ENCODE data around the gene NKX6-2. TPM values are rescaled to one million over a fixed set of nuclear protein-coding genes. Genes with fewer than 3 reads are reported as not detected.

Gene NKX6-2
- total RNA-seq, 1 experiment from 2014 or later: not detected

DNA sequence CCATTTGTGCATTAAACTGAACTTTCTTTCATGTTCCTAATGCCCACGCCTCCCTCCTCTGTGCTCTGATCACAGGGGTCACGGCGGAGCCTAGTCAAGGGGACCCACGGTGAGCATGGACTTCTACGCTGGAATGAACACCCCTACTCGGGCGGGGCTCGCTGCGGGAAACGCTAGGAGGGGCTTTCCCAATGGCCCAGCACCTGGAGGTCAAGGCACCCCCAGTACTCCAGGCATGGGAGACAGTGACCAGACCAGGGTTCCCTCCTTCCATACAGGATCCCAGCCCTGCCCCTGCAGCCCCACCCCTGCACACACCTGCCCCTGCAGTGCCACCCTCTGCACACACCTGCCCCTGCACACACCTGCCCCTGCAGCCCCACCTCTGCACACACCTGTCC is 27.1 kb upstream of the NKX6-2 start:
- DNase-seq (ENCODE audit: low read depth): no peak

GRCh38 chr10:132812520-132812919 is 26.6 kb upstream of the NKX6-2 start:
- DNase-seq (ENCODE audit: low read depth): no peak

- no peak for DNase-seq (ENCODE audit: low read depth)
These were observed 26.0 kb upstream of the NKX6-2 start for GRCh38 chr10:132811891-132812481.

DNA sequence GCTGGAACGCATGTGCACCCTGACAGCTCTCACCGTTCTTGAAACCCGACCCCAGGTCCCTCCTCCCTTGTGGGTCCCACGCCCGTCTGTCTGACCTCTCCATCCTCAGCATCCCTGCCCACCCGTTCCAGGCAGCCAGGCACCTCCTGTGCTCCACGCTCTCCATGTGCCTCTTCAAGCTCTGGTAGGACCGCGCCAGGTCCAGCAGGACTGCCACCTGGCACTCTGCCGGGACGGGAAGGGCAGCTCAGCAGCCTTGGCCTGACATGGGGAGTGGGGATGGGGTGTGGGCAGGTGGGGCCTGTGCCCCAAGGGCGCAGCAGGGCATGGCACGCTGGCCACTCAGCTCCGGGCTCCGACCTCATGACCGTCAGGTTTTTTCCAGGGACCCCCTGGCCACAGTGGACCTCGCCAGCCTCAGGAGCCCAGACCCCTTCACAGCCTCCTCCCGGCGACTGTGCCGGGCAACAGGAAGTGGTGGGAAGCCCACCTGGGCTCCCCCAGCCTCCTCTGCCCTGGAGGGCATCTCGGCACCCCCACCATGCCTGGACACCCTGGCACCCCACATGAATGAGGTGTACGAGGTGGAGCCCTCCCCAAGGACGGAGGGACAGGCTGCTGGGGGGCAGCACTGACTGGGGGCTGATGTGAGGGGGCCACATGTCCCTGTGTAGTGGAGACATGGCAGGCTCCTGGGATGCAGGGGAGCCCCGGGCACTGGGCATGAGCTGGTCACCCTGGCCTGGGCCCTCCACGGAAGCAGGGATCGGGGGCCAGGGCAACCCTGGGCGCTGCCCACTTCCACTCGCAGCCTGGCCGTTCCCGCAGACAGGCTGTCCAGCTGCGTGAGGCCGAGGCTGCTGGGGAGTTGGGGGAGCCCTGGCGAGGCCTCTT is 25.1 kb upstream of the NKX6-2 start:
- DNase-seq (ENCODE audit: low read depth): no peak

DNA sequence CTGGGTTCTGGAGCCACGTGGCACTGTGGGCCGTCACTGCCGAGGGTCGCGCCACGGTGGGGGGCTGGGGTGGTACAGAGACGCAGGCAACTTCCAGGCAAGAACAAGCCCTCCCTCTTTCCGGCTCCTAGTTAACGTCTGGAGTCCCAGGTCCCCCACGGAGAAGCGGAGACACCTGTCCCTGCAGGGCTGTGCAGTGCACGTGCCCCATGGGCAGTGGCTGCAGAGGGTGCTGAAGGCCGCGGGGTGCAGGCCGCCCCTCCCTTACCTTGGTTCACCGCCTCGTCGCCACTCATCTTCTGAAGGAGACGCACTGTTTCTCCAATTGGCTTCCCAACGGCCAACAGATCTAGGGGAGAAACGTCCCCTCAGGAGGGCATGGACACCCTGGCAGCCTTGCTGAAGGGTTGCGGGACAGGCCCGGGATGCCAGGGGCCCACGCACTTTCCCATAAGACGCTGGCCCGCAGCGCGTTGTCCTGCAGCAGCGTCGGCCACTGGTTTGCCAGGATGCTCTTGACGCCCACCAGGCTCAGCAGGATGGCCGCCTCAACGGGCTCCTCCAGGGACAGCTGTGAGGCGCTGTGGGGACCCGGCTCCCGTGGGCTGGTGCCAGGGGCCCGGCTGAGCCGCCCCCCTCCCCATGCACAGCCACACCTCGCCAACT is 24.3 kb upstream of the NKX6-2 start:
- DNase-seq (ENCODE audit: low read depth): no peak

- DNase-seq (ENCODE audit: low read depth): no peak
These were observed 23.5 kb upstream of the NKX6-2 start for GRCh38 chr10:132809232-132810140.

DNA sequence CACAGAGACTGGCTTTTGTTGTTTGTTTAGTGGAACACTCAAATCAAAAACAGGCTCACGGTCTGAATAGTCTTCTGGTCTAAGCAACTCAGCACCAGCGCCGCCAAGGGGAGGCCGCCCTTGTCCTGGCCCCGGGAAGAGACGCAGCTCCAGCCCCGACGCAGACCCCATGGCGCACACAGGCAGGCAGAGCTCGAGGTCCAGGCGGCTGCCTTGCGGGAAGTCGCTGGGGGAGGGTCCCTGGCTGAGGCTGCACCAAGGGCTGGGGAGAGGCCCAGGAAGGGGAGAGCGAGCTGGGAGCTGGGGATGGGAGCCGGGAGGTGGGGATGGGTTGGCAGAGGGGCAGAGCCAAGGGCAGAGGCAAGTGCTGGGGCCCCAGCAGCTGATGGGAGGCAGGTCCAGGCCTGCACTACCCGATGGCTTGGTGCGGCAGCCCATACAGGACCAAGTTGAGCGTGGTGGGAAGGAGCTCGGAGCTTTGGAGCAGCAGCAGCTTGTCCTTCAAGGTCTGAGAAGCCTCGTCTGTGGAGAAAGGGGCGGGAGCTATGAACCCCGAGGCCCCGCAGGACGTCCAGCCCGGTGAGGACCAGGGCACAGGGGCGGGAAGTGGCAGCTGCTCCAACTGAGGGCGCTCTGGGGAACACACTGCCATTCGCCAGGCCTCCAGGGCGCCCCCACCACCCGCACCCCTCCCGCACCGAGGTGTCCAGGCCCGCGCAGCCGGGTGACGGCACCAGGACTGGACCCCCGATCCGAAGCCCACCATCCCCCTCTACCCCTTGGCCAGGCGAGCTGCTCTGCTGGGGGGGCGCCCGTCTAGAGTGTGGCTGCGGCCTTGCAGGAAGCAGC is 22.7 kb upstream of the NKX6-2 start:
- DNase-seq (ENCODE audit: low read depth): no peak

DNA sequence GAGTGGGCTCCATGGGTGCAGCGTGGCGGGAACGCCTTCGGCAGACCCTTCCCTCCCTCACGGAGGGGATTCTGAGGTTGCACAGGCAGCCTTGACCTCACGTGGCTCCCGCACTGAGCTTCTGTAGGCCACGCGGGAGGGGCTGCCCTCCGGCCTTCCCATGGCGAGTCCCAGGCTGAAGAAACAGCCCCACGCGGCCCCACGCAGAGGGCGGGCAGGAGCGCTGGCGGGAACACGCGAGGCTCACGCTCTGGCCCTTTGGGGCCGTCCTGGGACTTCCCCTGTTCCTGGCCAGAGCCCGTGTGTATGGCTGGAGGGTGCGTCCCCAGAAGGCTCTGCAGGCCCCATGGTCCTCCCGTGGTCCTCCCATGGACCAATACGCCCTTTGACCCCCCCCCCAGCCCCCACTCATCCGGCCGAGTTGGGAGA is 21.7 kb upstream of the NKX6-2 start:
- DNase-seq (ENCODE audit: low read depth): no peak

GRCh38 chr10:132806561-132807003 is 20.6 kb upstream of the NKX6-2 start:
- DNase-seq (ENCODE audit: low read depth): no peak

DNA sequence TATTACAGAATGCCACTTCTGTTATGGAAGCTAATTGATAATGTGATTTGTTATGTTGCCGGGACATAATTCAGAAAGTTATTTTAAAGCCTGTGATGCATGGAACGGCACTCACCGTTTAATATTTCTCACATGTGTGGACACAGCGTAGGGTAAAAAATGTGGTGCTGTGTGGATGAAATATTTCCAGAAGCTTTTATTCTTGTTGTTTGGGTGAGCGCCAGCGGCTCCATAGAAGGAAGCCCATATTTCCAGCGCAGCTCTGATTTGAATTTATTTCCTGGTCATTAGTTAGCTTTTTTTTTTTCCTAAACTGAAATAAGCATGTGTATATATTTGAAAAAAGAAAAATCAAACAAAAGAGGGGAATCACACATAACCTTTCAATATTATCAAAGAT is 20.2 kb upstream of the NKX6-2 start:
- DNase-seq (ENCODE audit: low read depth): no peak

GRCh38 chr10:132805599-132805998 is 19.7 kb upstream of the NKX6-2 start:
- DNase-seq (ENCODE audit: low read depth): no peak

GRCh38 chr10:132804785-132805426 is 19.0 kb upstream of the NKX6-2 start:
- no peak for DNase-seq (ENCODE audit: low read depth)

GRCh38 chr10:132804287-132804686 is 18.3 kb upstream of the NKX6-2 start:
- no peak for DNase-seq (ENCODE audit: low read depth)

DNA sequence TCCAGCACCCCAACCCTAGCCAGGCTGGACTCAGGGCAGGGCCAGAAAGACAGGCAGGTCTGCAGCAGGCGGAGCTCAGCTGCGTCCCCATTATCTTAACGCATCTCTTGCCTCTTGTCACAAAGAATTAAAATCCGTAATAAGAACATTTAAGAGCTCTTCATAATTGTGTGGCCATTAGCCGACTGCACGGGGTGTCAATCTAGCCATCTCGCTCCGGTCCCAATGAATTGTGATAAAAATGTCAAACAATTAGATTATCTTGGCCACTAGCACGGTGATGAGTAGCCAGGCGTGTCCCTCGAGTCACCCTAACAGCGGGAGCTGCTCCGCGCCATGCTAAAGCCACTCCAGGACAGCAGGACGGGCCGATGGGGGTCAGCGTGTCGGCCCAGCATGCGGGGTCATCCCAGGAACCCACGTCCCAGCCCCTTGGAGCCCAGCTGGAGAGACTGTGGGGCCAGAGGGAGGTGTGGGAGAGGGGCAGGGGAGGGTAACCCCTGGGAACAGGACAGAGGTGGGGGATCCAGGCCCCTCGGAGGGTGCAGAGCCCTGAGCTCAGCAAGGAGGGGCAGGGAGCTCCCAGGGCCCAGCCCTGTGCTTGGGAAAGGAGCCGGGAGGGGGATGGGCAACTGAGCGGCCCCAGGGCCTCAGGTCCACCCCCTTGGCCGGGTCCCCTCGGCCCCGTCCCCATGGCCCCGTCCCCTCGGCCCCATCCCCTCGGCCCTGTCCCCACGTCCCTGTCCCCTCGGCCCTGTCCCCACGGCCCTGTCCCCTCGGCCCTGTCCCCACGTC is 17.7 kb upstream of the NKX6-2 start:
- no peak for DNase-seq (ENCODE audit: low read depth)

- DNase-seq (ENCODE audit: low read depth): no peak
These were observed 16.9 kb upstream of the NKX6-2 start for GRCh38 chr10:132802694-132803320.

- no peak for DNase-seq (ENCODE audit: low read depth)
These were observed 16.1 kb upstream of the NKX6-2 start for GRCh38 chr10:132802048-132802447.

DNA sequence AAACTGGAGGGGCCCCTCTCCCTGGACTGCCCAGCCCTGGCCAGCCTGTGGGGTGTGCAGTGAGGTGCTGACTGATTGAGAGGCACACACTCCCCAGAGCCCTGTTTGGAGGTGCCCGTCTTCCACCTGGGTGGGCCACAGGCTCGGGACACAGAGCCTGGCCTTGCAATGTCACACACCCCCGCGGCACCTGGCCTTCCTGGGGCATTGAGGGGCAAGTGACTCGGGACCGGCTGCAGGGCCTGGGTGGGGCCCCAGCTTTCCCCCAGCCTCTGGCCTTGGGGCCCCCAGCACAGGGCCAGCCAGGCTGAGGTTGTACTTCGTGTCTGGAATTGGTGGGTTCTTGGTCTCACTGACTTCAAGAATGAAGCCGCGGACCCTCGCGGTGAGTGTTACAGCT is 13.9 kb upstream of the NKX6-2 start:
- no peak for DNase-seq (ENCODE audit: low read depth)

DNA sequence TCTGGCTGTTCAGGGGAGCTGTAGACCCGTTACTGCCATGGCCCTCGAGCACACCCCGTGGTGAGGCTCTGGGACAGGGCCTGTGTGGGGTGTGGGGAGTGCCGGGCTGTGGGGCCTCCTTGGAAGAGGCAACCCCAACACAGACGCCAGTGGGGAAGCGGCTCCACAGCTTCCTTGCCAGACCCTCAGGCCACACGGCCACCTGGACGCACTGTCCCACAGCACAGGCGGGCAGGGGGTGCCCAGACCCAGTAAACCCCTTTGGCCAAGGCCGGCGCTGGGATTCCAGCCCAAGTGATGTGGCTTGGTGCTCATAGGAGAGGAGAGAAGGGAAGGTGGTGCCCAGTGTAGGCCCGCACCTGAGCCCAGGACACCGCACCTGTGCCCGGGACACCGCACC is 12.9 kb upstream of the NKX6-2 start:
- DNase-seq (ENCODE audit: low read depth): no peak

DNA sequence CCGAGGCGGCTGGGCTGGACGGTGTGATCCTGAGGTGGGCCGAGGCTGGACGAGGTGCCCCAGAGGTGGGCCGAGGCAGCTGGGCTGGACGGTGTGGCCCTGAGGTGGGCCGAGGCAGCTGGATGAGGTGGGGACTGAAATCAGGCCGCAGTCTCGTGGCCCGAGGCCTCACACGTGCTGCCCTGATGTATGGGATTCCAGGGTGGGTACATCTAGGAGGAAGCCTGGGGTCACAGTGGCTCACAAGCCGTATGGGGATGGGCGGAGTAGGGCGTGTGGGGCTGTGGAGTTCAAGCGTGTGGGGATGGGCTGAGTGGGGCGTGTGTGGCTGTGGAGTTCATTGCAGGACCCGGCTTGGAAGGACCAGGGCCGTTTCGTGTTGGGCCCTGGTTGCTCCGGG is 12.5 kb upstream of the NKX6-2 start:
- DNase-seq (ENCODE audit: low read depth): no peak

Measured in LHCN-M2 (cell line).